Endothelial cell of umbilical vein (primary cell): ENCODE measurements around the gene TMED8. TPM values are rescaled to one million over a fixed set of nuclear protein-coding genes. Genes with fewer than 3 reads are reported as not detected.

Experiments used
- Bru-seq: library from RNA; stranded (reverse); fragments of 400-500 nt; gene quantifications from one replicate; lab custom pipeline; 2021; lab: Mats Ljungman, UMichigan
- BruChase-seq, 2 experiments: library from RNA; stranded (reverse); fragments of 400-500 nt; gene quantifications; one replicate each; lab custom pipeline; 2021; lab: Mats Ljungman, UMichigan
- BruUV-seq: library from RNA; stranded (reverse); fragments of 400-500 nt; replicated peaks from 2 replicates; lab custom pipeline; 2021; lab: Mats Ljungman, UMichigan
- CTCF ChIA-PET: fragments of 300-600, 350-600 bp; sonication (Branson Sonifier 250); formaldehyde crosslinking; loops from one replicate; lab custom pipeline; 2021; ENCODE audit warnings: antibody characterized with exemption, inconsistent platforms; lab: Charles Lee
- POLR2A ChIA-PET: fragments of 300-600, 350-600 bp; sonication (Branson Sonifier 250); formaldehyde crosslinking; loops from one replicate; lab custom pipeline; 2021; ENCODE audit warnings: antibody characterized with exemption, inconsistent platforms; lab: Charles Lee
- DNase-seq: peaks from one replicate; pipeline ENCODE4 v3.0.0-alpha.2; 2011; ENCODE audit warnings: low read depth, low spot score
- FAIRE-seq: peaks from 2 replicates; lab custom pipeline; 2011; peaks lifted over from hg19 to GRCh38; lab: Jason Lieb, UNC
- H2AFZ ChIP-seq: 2 replicates; pipeline ENCODE4 v1.6.0; 2012; ENCODE audit warnings: low read depth, low read length, control low read depth, inconsistent platforms
- H3K27ac ChIP-seq: 2 replicates; pipeline ENCODE4 v1.5.1; 2011; ENCODE audit warnings: low read depth, mild to moderate bottlenecking, control low read depth, low read length, moderate library complexity; ENCODE audit not compliant: insufficient read depth
- H3K27me3 ChIP-seq, 2 experiments: 2 replicates each; pipeline versions ENCODE4 v1.6.0 to v1.6.1; 2011; ENCODE audit warnings: low read length in 2 of 2, mixed read lengths in 1 of 2; ENCODE audit not compliant: control insufficient read depth in 2 of 2, insufficient read depth in 2 of 2
- H3K36me3 ChIP-seq, 2 experiments: 2 replicates in 1 of 2; 3 replicates in 1 of 2; pipeline ENCODE4 v1.5.1; 2011; ENCODE audit warnings: low read length in 2 of 2, mild to moderate bottlenecking in 1 of 2, moderate library complexity in 1 of 2; ENCODE audit not compliant: control insufficient read depth in 2 of 2, insufficient read depth in 2 of 2; ENCODE audit errors: extremely low read depth in 1 of 2
- H3K4me1 ChIP-seq: 3 replicates; pipeline ENCODE4 v1.5.1; 2011; ENCODE audit warnings: mild to moderate bottlenecking, low read length; ENCODE audit not compliant: control insufficient read depth, insufficient read depth; ENCODE audit errors: extremely low read depth
- H3K4me2 ChIP-seq: 2 replicates; pipeline ENCODE4 v1.6.1; 2011; ENCODE audit warnings: low read length, control low read depth, mixed read lengths; ENCODE audit not compliant: insufficient read depth
- H3K4me3 ChIP-seq, 3 experiments: fragments of 200-600 bp in 1 of 3; sonication (generic), shearing (Covaris generic) in 1 of 3; replicated peaks in 1 of 3; 2 replicates each; pipeline ENCODE4 v1.5.1; 2011 to 2016; ENCODE audit warnings: control low read depth in 3 of 3, low read length in 3 of 3, mild to moderate bottlenecking in 2 of 3, inconsistent platforms in 1 of 3, low read depth in 1 of 3, moderate library complexity in 1 of 3; ENCODE audit not compliant: insufficient read depth in 1 of 3
- H3K79me2 ChIP-seq: 2 replicates; pipeline ENCODE4 v1.6.0; 2012; ENCODE audit warnings: low read length, inconsistent platforms; ENCODE audit not compliant: control insufficient read depth, insufficient read depth
- H3K9ac ChIP-seq: replicated peaks from 2 replicates; pipeline ENCODE3; 2011; ENCODE audit warnings: low read length, control low read depth; ENCODE audit not compliant: insufficient read depth; ENCODE audit errors: extremely low read depth
- H3K9me1 ChIP-seq: replicated peaks from 3 replicates; pipeline ENCODE4 v1.6.0; 2011; ENCODE audit warnings: mild to moderate bottlenecking, low read length; ENCODE audit not compliant: control insufficient read depth, insufficient read depth; ENCODE audit errors: extremely low read depth
- H3K9me3 ChIP-seq: replicated peaks from 2 replicates; pipeline ENCODE4 v1.5.1; 2012; ENCODE audit warnings: low read length, inconsistent platforms; ENCODE audit not compliant: control insufficient read depth, insufficient read depth
- H4K20me1 ChIP-seq: replicated peaks from 2 replicates; pipeline ENCODE3; 2011; ENCODE audit warnings: mild to moderate bottlenecking, low read length; ENCODE audit not compliant: control insufficient read depth, insufficient read depth; ENCODE audit errors: extremely low read depth
- CTCF ChIP-seq, 2 donors: IDR thresholded peaks; 1 replicate in 1 of 2; 2 replicates in 1 of 2; pipeline ENCODE4 v1.5.1; 2011; ENCODE audit warnings: low read length in 2 of 2, mild to moderate bottlenecking in 2 of 2, moderate library complexity in 2 of 2, control low read depth in 1 of 2, inconsistent platforms in 1 of 2, low read depth in 1 of 2; ENCODE audit not compliant: insufficient read depth in 1 of 2; ENCODE audit errors: extremely low read depth in 1 of 2
- EZH2 ChIP-seq: IDR thresholded peaks from 2 replicates; pipeline ENCODE4 v1.6.1; 2012; ENCODE audit warnings: borderline replicate concordance, low read depth, mild to moderate bottlenecking, moderate library complexity, low read length, inconsistent platforms; ENCODE audit not compliant: severe bottlenecking
- FOS ChIP-seq: IDR thresholded peaks from 2 replicates; pipeline ENCODE4 v1.6.1; 2011; ENCODE audit warnings: mild to moderate bottlenecking, low read length, moderate library complexity, borderline replicate concordance; ENCODE audit not compliant: insufficient read depth
- GATA2 ChIP-seq: IDR thresholded peaks from 2 replicates; pipeline ENCODE4 v1.7.0; 2011; ENCODE audit warnings: low read depth, mild to moderate bottlenecking, moderate library complexity, mixed read lengths, low read length; ENCODE audit not compliant: insufficient read length, insufficient read depth
- JUN ChIP-seq: IDR thresholded peaks from 2 replicates; pipeline ENCODE4 v1.6.1; 2011; ENCODE audit warnings: borderline replicate concordance, low read depth; ENCODE audit not compliant: insufficient read length, insufficient read depth
- MAX ChIP-seq: IDR thresholded peaks from 2 replicates; pipeline ENCODE4 v1.6.1; 2011; ENCODE audit not compliant: insufficient read depth, insufficient read length
- MYC ChIP-seq: IDR thresholded peaks from one replicate; pipeline ENCODE4 v1.6.1; 2011; ENCODE audit warnings: mild to moderate bottlenecking, low read depth, low read length
- POLR2A ChIP-seq: IDR thresholded peaks from 2 replicates; pipeline ENCODE4 v1.6.1; 2012; ENCODE audit warnings: low read depth, mild to moderate bottlenecking, control low read depth, low read length
- POLR2AphosphoS5 ChIP-seq: IDR thresholded peaks from 2 replicates; pipeline ENCODE4 v1.6.1; 2012; ENCODE audit warnings: low read depth, mild to moderate bottlenecking, control low read depth, low read length, moderate library complexity; ENCODE audit not compliant: insufficient read depth
- dilution Hi-C: fragments of 300-500 bp; cut with MboI; formaldehyde crosslinking; loops from one replicate; pipeline ENCODE4 v1.15.0; 2019; ENCODE audit warnings: low sequenced_read_pairs; ENCODE audit not compliant: extremely low pct_ligation_motif_present
- intact Hi-C: fragments of 100-400 bp; cut with micrococcal nuclease; formaldehyde crosslinking; loops from one replicate; pipeline ENCODE4 v1.10.0; 2022
- long read RNA-seq: library from polyadenylated mRNA; stranded (forward); transcript quantifications from one replicate; pipeline ENCODE4 v2.0.0, GENCODE V29; 2021
- polyA minus RNA-seq, 3 experiments: library from RNA; depleted of rRNA, polyadenylated mRNA; stranded (reverse); fragments of >200 nt; gene quantifications; 1 replicate in 1 of 3; 2 replicates in 2 of 3; pipeline ENCODE4 v1.2.3, GENCODE V29; 2011
- polyA plus RNA-seq, 4 experiments: library from polyadenylated mRNA; depleted of rRNA in 3 of 4; stranded (reverse) in 3 of 4; unstranded in 1 of 4; fragments of >200 nt; gene quantifications; 2 replicates each; pipeline versions ENCODE4 v1.2.1 to v1.2.3, GENCODE V29; 2011 to 2012; ENCODE audit warnings: missing spikeins in 1 of 4
- total RNA-seq: library from RNA; stranded (reverse); gene quantifications from 2 replicates; pipeline ENCODE4 v1.2.3, GENCODE V29; 2021

Gene TMED8
- total RNA-seq (12.6 and 13.5 TPM in 2 replicates), polyA plus RNA-seq (4.4 and 5.2 TPM in 2 replicates), polyA minus RNA-seq (14.6 and 15.8 TPM in 2 replicates), Bru-seq, nascent RNA (percentile 63 among the genes with signal in this experiment), BruChase-seq, experiment 1, labeled RNA remaining after a 6-hour chase (percentile 88 among the genes with signal in this experiment), BruChase-seq, experiment 2, labeled RNA remaining after a 2-hour chase (percentile 80 among the genes with signal in this experiment)
- 5.0 and 5.1 TPM in 2 replicates for polyA plus RNA-seq (2011; cell fraction: cytosol; rRNA removed)
- polyA plus RNA-seq (2011; cell fraction: nucleus; rRNA removed), result 6.1 and 7.1 TPM in 2 replicates
- 6.8 and 9.1 TPM in 2 replicates for polyA plus RNA-seq (2012)
- 9.4 TPM for polyA minus RNA-seq (2011; cell fraction: cytosol; rRNA and poly(A)+ RNA removed)
- 5.1 and 7.3 TPM in 2 replicates for polyA minus RNA-seq (2011; cell fraction: nucleus; rRNA and poly(A)+ RNA removed)
- long read RNA-seq, partial matches to known transcripts, result 0 of 6 reads
- long read RNA-seq, other reads (novel, unspliced or antisense), result 6 of 6 reads

- no peaks in the 10 kb centered on the region for H4K20me1 ChIP-seq
- no peaks in the 10 kb centered on the region for H3K9me1 ChIP-seq
- dilution Hi-C loops, result no loop called here
- H3K27ac ChIP-seq, result peak within 1 kb of the TSS; percentile 71
- no peaks in the 10 kb centered on the region for H3K9me3 ChIP-seq
- POLR2A ChIA-PET, result interaction anchor here (0.6 to 1.5 kb wide), 3 partner anchors 56 to 264 kb away, joined by 3 to 8 read pairs (median 4); partner anchors contain the start of genes GSTZ1 and POMT2
- FAIRE-seq (peak; percentile 94), DNase-seq (peak; percentile 95)
- H2AFZ ChIP-seq, result peak within 1 kb of the TSS; percentile 81
- H3K36me3 ChIP-seq, result no peaks in the 10 kb centered on the region
- no peaks in the 10 kb centered on the region for H3K27me3 ChIP-seq
- H3K4me2 ChIP-seq, result peak within 1 kb of the TSS; percentile 93
- H3K79me2 ChIP-seq, result peaks cover 9% of the 10 kb centered on the region
- no TSS peak for BruUV-seq
- H3K4me3 ChIP-seq, result peak within 1 kb of the TSS; percentile 58 to 76 (median 69)
- intact Hi-C loops, result loop anchor here (1.0 kb wide), 3 partner anchors 57 to 80 kb away; partner anchors contain the start of genes POMT2 and VIPAS39
- peaks cover 15% of the 10 kb centered on the region for H3K4me1 ChIP-seq
- H3K9ac ChIP-seq, result peak within 1 kb of the TSS; percentile 79
- TF ChIP-seq CTCF (IDR thresholded peaks at IDR 0.05; ENCODE audit: extremely low read depth in 1 of 2, insufficient read depth in 1 of 2, low read depth in 1 of 2, low read length in 2 of 2) (peak in 1 of 2 donors; percentile 30), POLR2AphosphoS5 (peak; percentile 26), MAX (no peak), POLR2A (peak; percentile 58), EZH2 (no peak), FOS (no peak), GATA2 (no peak), JUN (no peak), MYC (no peak)
- CTCF ChIA-PET, result interaction anchor here (0.7 to 1.9 kb wide), 11 partner anchors 14 to 590 kb away, joined by 3 to 15 read pairs (median 3); partner anchors contain the start of genes GSTZ1 and POMT2
Observed at GRCh38 chr14:77376771-77377501, at the start of gene TMED8, which contains the start of gene SAMD15. TMED8 (minus strand) TSS chr14:77377094; CDS start chr14:77377053, 41 bp downstream. SAMD15 (plus strand) TSS chr14:77377379; CDS start chr14:77377419, 40 bp downstream.
